CD14-positive monocyte (primary cell): Measurements from ENCODE around the gene SBK2. TPM values are rescaled to one million over a fixed set of nuclear protein-coding genes. Genes with fewer than 3 reads are reported as not detected.
A peak's percentile ranks its signal among the peaks of the same experiment; 100 is the strongest.

ENCODE experiments used
- DNase-seq, 3 donors: peaks; one replicate each; pipeline ENCODE4 v3.0.0-alpha.2; 2011 to 2022
- H2AFZ ChIP-seq: 2 replicates; pipeline ENCODE4 v1.6.0; 2012; ENCODE audit warnings: mild to moderate bottlenecking, low read depth, low read length, inconsistent platforms; ENCODE audit not compliant: insufficient read depth, poor library complexity, severe bottlenecking
- H3K27ac ChIP-seq, 2 donors: 1 replicate in 1 of 2; 2 replicates in 1 of 2; pipeline ENCODE4 v1.5.1; 2012 to 2013; ENCODE audit warnings: low read length in 2 of 2, control low read depth in 1 of 2, inconsistent platforms in 1 of 2, low read depth in 1 of 2, mild to moderate bottlenecking in 1 of 2
- H3K27me3 ChIP-seq, 2 donors: one replicate each; pipeline versions ENCODE4 v1.6.0 to v1.6.1; 2011 to 2013; ENCODE audit warnings: low read length in 2 of 2; ENCODE audit not compliant: control insufficient read depth in 2 of 2, insufficient read depth in 2 of 2
- H3K36me3 ChIP-seq, 2 donors: replicated peaks in 1 of 2; 1 replicate in 1 of 2; 2 replicates in 1 of 2; pipeline versions ENCODE4 v1.5.1 to v1.6.1; 2012 to 2013; ENCODE audit warnings: low read length in 2 of 2, control low read depth in 1 of 2, inconsistent platforms in 1 of 2, mild to moderate bottlenecking in 1 of 2; ENCODE audit not compliant: insufficient read depth in 2 of 2, control insufficient read depth in 1 of 2
- H3K4me1 ChIP-seq, 2 donors: 1 replicate in 1 of 2; 2 replicates in 1 of 2; pipeline versions ENCODE4 v1.5.1 to v1.6.1; 2012 to 2013; ENCODE audit warnings: low read length in 2 of 2, control low read depth in 1 of 2, inconsistent platforms in 1 of 2, mild to moderate bottlenecking in 1 of 2, moderate library complexity in 1 of 2; ENCODE audit not compliant: insufficient read depth in 2 of 2, control insufficient read depth in 1 of 2
- H3K4me2 ChIP-seq: replicated peaks from 2 replicates; pipeline ENCODE3; 2012; ENCODE audit warnings: low read length, moderate library complexity, mild to moderate bottlenecking; ENCODE audit not compliant: poor library complexity, severe bottlenecking; ENCODE audit errors: extremely low read depth
- H3K4me3 ChIP-seq, 3 experiments: fragments of 200-600 bp in 1 of 3; sonication (generic) in 1 of 3; replicated peaks in 1 of 3; 1 replicate in 2 of 3; 2 replicates in 1 of 3; pipeline ENCODE4 v1.5.1; 2011 to 2013; ENCODE audit warnings: low read length in 3 of 3, mild to moderate bottlenecking in 3 of 3, control low read depth in 2 of 3, low read depth in 2 of 3, inconsistent platforms in 1 of 3, moderate library complexity in 1 of 3
- H3K79me2 ChIP-seq: 2 replicates; pipeline ENCODE4 v1.6.0; 2012; ENCODE audit warnings: mild to moderate bottlenecking, control low read depth, inconsistent platforms, low read length, moderate library complexity; ENCODE audit not compliant: insufficient read depth
- H3K9ac ChIP-seq: 2 replicates; pipeline ENCODE4 v1.6.0; 2017; ENCODE audit warnings: low read length, mild to moderate bottlenecking; ENCODE audit not compliant: insufficient read depth, poor library complexity, severe bottlenecking
- H3K9me3 ChIP-seq, 2 donors: replicated peaks in 1 of 2; 1 replicate in 1 of 2; 2 replicates in 1 of 2; pipeline versions ENCODE4 v1.5.1 to v1.6.1; 2012 to 2013; ENCODE audit warnings: low read length in 2 of 2, control low read depth in 1 of 2; ENCODE audit not compliant: control insufficient read depth in 1 of 2, insufficient read depth in 1 of 2
- H4K20me1 ChIP-seq: 2 replicates; pipeline ENCODE4 v1.6.0; 2012; ENCODE audit warnings: mild to moderate bottlenecking, low read length, control low read depth, moderate library complexity; ENCODE audit not compliant: insufficient read depth
- H3K27ac Mint-ChIP-seq, 7 donors: one replicate each; pipeline ENCODE4 v1.8.0; 2020; ENCODE audit warnings: mild to moderate bottlenecking in 7 of 7, mixed read lengths in 7 of 7, moderate library complexity in 6 of 7, inconsistent platforms in 2 of 7
- H3K27me3 Mint-ChIP-seq, 3 donors: one replicate each; pipeline ENCODE4 v1.8.0; 2021 to 2022; ENCODE audit warnings: low read depth in 3 of 3, mild to moderate bottlenecking in 3 of 3, mixed read lengths in 3 of 3, moderate library complexity in 3 of 3, inconsistent platforms in 1 of 3
- H3K36me3 Mint-ChIP-seq, 2 donors: one replicate each; pipeline ENCODE4 v1.8.0; 2020; ENCODE audit warnings: mixed read lengths in 2 of 2, inconsistent platforms in 1 of 2, mild to moderate bottlenecking in 1 of 2
- H3K4me1 Mint-ChIP-seq: one replicate; pipeline ENCODE4 v1.8.0; 2020; ENCODE audit warnings: mild to moderate bottlenecking, mixed read lengths
- H3K4me3 Mint-ChIP-seq, 2 donors: one replicate each; pipeline ENCODE4 v1.8.0; 2020; ENCODE audit warnings: mild to moderate bottlenecking in 2 of 2, mixed read lengths in 2 of 2, moderate library complexity in 1 of 2
- H3K9me3 Mint-ChIP-seq, 7 donors: one replicate each; pipeline ENCODE4 v1.8.0; 2020 to 2022; ENCODE audit warnings: mixed read lengths in 7 of 7, mild to moderate bottlenecking in 6 of 7, moderate library complexity in 6 of 7, inconsistent platforms in 2 of 7
- WGBS: methylation state at CpG from one replicate; pipeline ENCODE4 v1.1.5; 2013; ENCODE audit warnings: missing lambda C conversion rate; ENCODE audit not compliant: insufficient coverage; 5-methylcytosine and 5-hydroxymethylcytosine counted together
- intact Hi-C, 2 donors: fragments of 100-400 bp; cut with micrococcal nuclease; formaldehyde crosslinking; loops; one replicate each; pipeline versions ENCODE4 v1.15.0 to v1.15.1; 2023
- polyA plus RNA-seq, 3 donors: library from polyadenylated mRNA; depleted of rRNA in 1 of 3; unstranded in 2 of 3; stranded (reverse) in 1 of 3; fragments of 300-500 nt in 2 of 3; fragments of >200 nt in 1 of 3; fragmentation: Illumina TruSeq in 2 of 3; gene quantifications; 1 replicate in 2 of 3; 2 replicates in 1 of 3; pipeline ENCODE4 v1.2.3, GENCODE V29; 2012 to 2021
- TF ChIP-seq, protein P1 (sequence below): fragments of 200-600 bp; IDR thresholded peaks from one replicate; pipeline ENCODE4 v1.8.0; 2022; ENCODE audit warnings: antibody characterized with exemption, mild to moderate bottlenecking

SBK2 gene
- polyA plus RNA-seq, 3 donors, result not detected

DNA sequence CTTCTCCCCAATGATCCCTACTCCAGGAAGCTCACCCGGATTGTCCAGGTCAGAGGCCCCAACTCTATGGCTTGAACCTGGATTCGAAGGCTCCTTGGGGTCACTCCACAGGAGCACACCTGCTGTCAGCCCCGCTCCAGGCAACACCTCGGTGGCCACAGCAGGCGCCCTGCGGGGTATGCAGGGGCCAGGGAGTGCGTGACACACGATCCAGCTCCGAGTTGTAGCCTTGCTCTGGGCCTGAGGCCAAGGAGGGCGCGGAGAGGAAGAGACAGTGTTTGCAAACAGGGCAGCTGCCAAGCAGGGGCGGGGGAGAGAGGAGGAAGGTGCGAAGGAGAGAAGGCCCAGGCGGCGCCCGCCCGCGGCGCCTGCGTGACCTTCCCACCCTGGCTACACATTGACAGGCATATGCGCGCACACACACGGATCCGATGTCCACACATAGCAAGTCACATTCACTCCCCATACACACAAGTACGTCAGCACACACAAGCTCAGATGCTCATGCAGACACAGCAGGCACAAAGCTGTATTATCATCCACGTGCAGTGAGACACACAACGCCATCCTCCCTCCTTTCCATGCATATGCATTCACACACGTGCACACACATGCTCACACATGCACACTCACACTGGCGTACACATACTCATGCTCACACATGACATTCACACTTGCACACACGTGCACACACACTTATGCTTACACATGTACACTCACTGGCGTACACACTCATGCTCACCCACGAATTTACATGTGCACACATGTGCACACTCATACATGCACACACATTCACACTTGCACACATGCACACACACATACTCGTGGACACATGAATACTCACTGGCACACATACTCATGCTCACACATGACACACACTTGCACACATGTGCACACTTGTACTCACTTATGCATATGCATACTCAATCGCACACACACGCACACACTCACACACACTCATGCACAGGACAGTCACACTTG, 10.4 kb downstream of the SBK2 start:
- Mint-ChIP-seq H3K36me3 (no peaks in the 10 kb centered on the region), H3K4me3 (no peak overlapping the region), H3K4me1 (no peaks in the 10 kb centered on the region), H3K27me3 (peaks cover 2 to 4% (median 4%) of the 10 kb centered on the region in 3 donors), H3K27ac (no peak overlapping the region), H3K9me3 (no peaks in the 10 kb centered on the region)
- H3K4me2 ChIP-seq, result no peak overlapping the region
- H3K79me2 ChIP-seq, result no peaks in the 10 kb centered on the region
- TF ChIP-seq, protein P1, sequence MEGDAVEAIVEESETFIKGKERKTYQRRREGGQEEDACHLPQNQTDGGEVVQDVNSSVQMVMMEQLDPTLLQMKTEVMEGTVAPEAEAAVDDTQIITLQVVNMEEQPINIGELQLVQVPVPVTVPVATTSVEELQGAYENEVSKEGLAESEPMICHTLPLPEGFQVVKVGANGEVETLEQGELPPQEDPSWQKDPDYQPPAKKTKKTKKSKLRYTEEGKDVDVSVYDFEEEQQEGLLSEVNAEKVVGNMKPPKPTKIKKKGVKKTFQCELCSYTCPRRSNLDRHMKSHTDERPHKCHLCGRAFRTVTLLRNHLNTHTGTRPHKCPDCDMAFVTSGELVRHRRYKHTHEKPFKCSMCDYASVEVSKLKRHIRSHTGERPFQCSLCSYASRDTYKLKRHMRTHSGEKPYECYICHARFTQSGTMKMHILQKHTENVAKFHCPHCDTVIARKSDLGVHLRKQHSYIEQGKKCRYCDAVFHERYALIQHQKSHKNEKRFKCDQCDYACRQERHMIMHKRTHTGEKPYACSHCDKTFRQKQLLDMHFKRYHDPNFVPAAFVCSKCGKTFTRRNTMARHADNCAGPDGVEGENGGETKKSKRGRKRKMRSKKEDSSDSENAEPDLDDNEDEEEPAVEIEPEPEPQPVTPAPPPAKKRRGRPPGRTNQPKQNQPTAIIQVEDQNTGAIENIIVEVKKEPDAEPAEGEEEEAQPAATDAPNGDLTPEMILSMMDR, result no peak
- intact Hi-C loops, result no loop called here
- no peak overlapping the region for H3K9ac ChIP-seq
- WGBS, result 39% methylated on average over 26 of the region's 35 CpGs
- H3K27me3 ChIP-seq, result no peaks in the 10 kb centered on the region
- DNase-seq, result no peak
- H3K4me1 ChIP-seq, result no peaks in the 10 kb centered on the region
- no peak overlapping the region for H3K27ac ChIP-seq
- H2AFZ ChIP-seq, result peak overlapping the region; percentile 6
- peaks cover 0 to 6% of the 10 kb centered on the region in 2 donors for H3K9me3 ChIP-seq
- H4K20me1 ChIP-seq, result no peaks in the 10 kb centered on the region
- no peak overlapping the region for H3K4me3 ChIP-seq
- H3K36me3 ChIP-seq, result no peaks in the 10 kb centered on the region

GRCh38 chr19:55525289-55526101, 11.4 kb downstream of the SBK2 start:
- H2AFZ ChIP-seq, result no peak overlapping the region
- Mint-ChIP-seq H3K4me1 (no peaks in the 10 kb centered on the region), H3K9me3 (no peaks in the 10 kb centered on the region), H3K27me3 (peaks cover 2 to 4% (median 4%) of the 10 kb centered on the region in 3 donors), H3K4me3 (no peak overlapping the region), H3K36me3 (no peaks in the 10 kb centered on the region), H3K27ac (no peak overlapping the region)
- H3K4me3 ChIP-seq, result no peak overlapping the region
- WGBS, result 89% methylated on average over 24 of the region's 29 CpGs
- H3K27me3 ChIP-seq, result no peaks in the 10 kb centered on the region
- H3K27ac ChIP-seq, result no peak overlapping the region
- intact Hi-C loops, result no loop called here
- no peaks in the 10 kb centered on the region for H3K79me2 ChIP-seq
- no peaks in the 10 kb centered on the region for H4K20me1 ChIP-seq
- no peaks in the 10 kb centered on the region for H3K36me3 ChIP-seq
- H3K9me3 ChIP-seq, result peaks cover 0 to 6% of the 10 kb centered on the region in 2 donors
- TF ChIP-seq, protein P1, result no peak
- no peaks in the 10 kb centered on the region for H3K4me1 ChIP-seq
- DNase-seq, result no peak
- no peak overlapping the region for H3K4me2 ChIP-seq
- no peak overlapping the region for H3K9ac ChIP-seq
